IgD-negative memory B cell (primary cell): ENCODE data around the gene DCDC2C. TPM values are rescaled to one million over a fixed set of nuclear protein-coding genes. Genes with fewer than 3 reads are reported as not detected.

Source experiments
- H3K27ac Mint-ChIP-seq, 3 donors: one replicate each; pipeline ENCODE4 v1.8.0; 2020 to 2022; ENCODE audit warnings: mild to moderate bottlenecking in 3 of 3, mixed read lengths in 3 of 3, moderate library complexity in 1 of 3
- H3K27me3 Mint-ChIP-seq: one replicate; pipeline ENCODE4 v1.8.0; 2021; ENCODE audit warnings: mixed read lengths
- H3K36me3 Mint-ChIP-seq: one replicate; pipeline ENCODE4 v1.8.0; 2020; ENCODE audit warnings: mild to moderate bottlenecking, mixed read lengths
- H3K4me1 Mint-ChIP-seq, 3 donors: one replicate each; pipeline ENCODE4 v1.8.0; 2020 to 2022; ENCODE audit warnings: mixed read lengths in 3 of 3, mild to moderate bottlenecking in 1 of 3
- H3K4me3 Mint-ChIP-seq, 4 donors: one replicate each; pipeline ENCODE4 v1.8.0; 2020 to 2022; ENCODE audit warnings: mild to moderate bottlenecking in 4 of 4, mixed read lengths in 4 of 4, moderate library complexity in 3 of 4
- H3K9me3 Mint-ChIP-seq, 3 donors: one replicate each; pipeline ENCODE4 v1.8.0; 2020 to 2021; ENCODE audit warnings: mixed read lengths in 3 of 3, mild to moderate bottlenecking in 1 of 3
- polyA plus RNA-seq: library from polyadenylated mRNA; unstranded; fragments of 300-500 nt; fragmentation: Illumina TruSeq; gene quantifications from one replicate; pipeline ENCODE4 v1.2.3, GENCODE V29; 2021

DCDC2C gene
- polyA plus RNA-seq, 1 donor from 2014 or later = not detected

DNA sequence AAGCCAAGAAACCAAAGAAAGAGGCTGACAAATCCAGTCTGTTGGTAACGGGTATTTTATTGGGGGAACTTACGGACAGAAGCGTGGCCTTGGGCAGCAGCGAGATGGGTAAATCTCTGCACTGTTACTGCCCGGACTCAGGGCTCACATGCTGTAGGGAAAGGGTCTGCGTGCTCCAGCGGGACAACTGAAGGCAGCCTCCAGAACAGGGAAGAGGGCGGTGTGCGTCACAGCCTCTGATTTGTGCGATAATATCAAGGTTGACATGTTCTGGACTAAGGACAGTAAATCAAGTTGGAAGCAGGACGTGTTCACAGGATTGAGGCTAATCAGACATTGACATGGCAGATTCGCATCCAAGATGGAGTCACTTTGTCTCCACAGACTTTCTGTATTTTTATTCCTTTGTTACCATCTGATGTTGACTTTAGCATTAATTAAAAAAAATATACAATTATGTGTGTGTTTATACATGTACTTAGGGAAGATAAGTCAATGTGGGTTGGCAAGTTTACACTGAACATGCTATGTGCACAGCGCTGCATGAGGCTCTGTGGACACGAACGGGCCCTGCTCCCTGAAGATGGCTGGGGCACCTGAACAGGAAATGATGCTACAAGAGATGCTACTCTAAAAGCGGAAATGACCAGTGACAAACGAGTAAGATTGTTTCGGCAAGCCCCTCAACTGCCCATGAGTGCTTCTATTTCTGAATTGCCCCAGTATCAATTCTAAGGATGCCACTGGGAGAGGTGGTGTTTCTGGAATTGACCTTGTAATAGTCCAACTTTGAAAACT, 22.6 kb upstream of the DCDC2C start:
- Mint-ChIP-seq H3K27me3 (peaks cover 2% of the 10 kb centered on the region), H3K4me1 (peaks cover 0 to 4% (median 0%) of the 10 kb centered on the region in 3 donors), H3K27ac (no peak overlapping the region), H3K4me3 (no peak overlapping the region), H3K9me3 (peaks cover 0 to 2% (median under 1%) of the 10 kb centered on the region in 3 donors), H3K36me3 (no peaks in the 10 kb centered on the region)

- Mint-ChIP-seq H3K27me3 (peaks cover 2% of the 10 kb centered on the region), H3K4me3 (no peak overlapping the region), H3K4me1 (peaks cover 0 to 4% (median 0%) of the 10 kb centered on the region in 3 donors), H3K9me3 (peaks cover 0 to 3% (median 2%) of the 10 kb centered on the region in 3 donors), H3K27ac (no peak overlapping the region), H3K36me3 (no peaks in the 10 kb centered on the region)
These were observed 21.8 kb upstream of the DCDC2C start for GRCh38 chr2:3681625-3682024.

GRCh38 chr2:3682811-3683210, 20.6 kb upstream of the DCDC2C start:
- Mint-ChIP-seq H3K4me3 (no peak overlapping the region), H3K36me3 (no peaks in the 10 kb centered on the region), H3K27me3 (peaks cover 2% of the 10 kb centered on the region), H3K9me3 (peaks cover 0 to 3% (median 2%) of the 10 kb centered on the region in 3 donors), H3K27ac (no peak overlapping the region), H3K4me1 (peaks cover 0 to 4% (median 0%) of the 10 kb centered on the region in 3 donors)

DNA sequence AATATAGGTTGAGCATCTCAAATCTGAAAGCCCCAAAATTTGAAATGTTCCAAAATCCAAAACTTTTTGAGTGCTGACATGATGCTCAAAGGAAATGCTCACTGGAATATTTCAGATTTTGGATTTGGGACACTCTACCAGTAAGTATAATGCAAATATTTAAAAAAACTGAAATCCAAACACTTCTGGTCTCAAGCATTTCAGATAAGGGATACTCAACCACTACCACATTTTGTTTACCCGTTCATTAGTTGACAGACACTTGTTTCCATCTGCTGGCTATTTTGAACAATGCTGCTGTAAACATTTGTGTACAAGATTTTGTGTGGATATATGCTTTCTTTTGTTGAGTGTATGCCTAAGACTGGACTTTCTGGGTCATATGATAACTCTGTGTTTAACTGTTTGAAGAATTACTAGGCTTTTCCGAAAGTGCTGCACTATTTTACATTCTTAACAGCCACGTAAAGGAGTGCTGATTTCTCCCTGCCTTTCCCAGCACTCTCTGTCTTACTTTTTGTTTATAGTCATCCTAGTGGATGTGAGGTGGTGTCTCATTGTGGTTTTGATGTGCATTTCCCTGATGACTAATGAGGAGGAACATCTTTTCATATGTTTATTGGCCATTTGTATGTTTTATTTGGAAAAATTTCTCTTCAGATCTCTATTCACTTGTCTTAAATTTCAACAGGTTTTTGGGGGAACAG, 19.5 kb upstream of the DCDC2C start:
- Mint-ChIP-seq H3K4me3 (no peak overlapping the region), H3K4me1 (peaks cover 0 to 4% (median 0%) of the 10 kb centered on the region in 3 donors), H3K27me3 (peaks cover 4% of the 10 kb centered on the region), H3K9me3 (peaks cover 2 to 3% (median 2%) of the 10 kb centered on the region in 3 donors), H3K27ac (no peak overlapping the region), H3K36me3 (no peaks in the 10 kb centered on the region)

DNA sequence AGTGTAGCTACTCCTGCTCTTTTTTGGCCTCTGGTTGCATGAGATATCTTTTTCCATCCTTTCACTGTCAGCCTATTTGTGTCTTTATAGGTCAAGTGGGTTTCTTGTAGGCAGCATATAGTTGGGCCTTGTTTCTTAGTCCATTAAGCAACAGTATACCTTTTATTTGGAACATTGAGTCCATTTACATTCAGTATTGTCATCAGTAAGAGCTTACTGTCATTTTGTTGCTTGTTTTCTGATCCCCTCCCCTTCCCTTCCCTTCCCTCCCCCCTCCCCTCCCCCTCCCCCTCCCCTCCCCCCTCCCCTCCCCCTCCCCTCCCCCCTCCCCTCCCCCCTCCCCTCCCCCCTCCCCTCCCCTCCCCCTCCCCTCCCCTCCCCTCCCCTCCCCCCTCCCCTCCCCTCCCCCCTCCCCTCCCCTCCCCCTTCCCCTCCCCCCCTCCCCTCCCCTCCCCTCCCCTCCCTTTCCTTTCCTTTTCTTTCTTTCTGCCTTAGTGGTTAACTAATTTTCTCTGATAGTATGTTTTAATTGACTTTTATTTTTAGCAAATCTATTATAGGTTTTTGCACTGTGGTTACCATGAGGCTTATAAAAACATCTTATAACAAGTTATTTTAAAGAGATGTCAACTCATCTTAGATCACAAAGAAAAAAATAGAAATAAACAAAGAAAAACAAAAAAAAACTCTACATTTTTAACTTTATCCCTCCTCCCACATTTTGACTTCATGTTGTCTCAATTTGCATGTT, 13.2 kb upstream of the DCDC2C start:
- Mint-ChIP-seq H3K27ac (no peak overlapping the region), H3K9me3 (peaks cover 4 to 13% (median 9%) of the 10 kb centered on the region in 3 donors), H3K4me1 (no peaks in the 10 kb centered on the region), H3K4me3 (no peak overlapping the region), H3K27me3 (peaks cover 10% of the 10 kb centered on the region), H3K36me3 (no peaks in the 10 kb centered on the region)

DNA sequence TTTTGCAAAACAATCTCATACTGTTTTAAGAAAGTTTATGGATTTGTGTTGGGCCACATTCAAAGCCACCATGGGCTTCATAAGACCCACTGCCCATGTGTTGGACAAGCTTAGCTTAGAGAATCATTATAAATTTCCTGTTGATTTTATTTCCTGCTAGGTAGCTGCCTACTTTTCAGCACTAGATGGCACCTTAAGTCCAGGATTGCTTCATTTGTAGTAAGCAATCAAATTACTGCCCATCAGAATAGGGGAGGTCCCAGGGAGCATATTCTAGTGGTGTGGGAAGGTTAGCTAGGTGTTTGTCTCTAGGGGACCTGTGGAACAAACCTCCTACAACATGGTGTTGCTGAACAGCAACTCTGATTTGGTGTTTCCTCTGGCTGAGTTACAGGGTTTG, 11.0 kb upstream of the DCDC2C start:
- H3K4me1 Mint-ChIP-seq = no peaks in the 10 kb centered on the region
- H3K36me3 Mint-ChIP-seq = no peaks in the 10 kb centered on the region
- H3K27me3 Mint-ChIP-seq = peaks cover 9% of the 10 kb centered on the region
- no peak overlapping the region for H3K27ac Mint-ChIP-seq
- peaks cover 4 to 10% (median 9%) of the 10 kb centered on the region in 3 donors for H3K9me3 Mint-ChIP-seq
- H3K4me3 Mint-ChIP-seq = no peak overlapping the region

DNA sequence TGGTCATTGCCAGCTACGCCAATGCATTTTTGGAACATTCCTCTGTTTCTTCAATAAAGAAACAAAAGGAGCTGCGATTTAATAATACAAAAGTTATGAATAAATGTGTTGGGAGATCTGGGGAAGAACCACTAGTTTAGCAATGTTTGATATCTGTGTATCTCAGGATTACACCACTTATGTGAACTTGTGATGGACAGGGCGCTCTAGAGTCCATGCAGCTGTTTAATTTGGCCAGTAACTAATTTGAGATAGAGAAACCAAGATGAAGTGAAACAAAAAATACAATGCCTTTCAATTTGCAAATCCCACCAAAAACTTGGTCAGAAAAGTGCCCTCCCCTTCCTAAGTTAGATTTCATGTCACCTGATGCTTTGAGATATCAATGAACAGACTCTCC, 6.8 kb upstream of the DCDC2C start:
- Mint-ChIP-seq H3K27ac (no peak overlapping the region), H3K4me1 (no peaks in the 10 kb centered on the region), H3K36me3 (no peaks in the 10 kb centered on the region), H3K9me3 (peaks cover 2 to 4% (median 4%) of the 10 kb centered on the region in 3 donors), H3K4me3 (no peak overlapping the region), H3K27me3 (peaks cover 11% of the 10 kb centered on the region)

DNA sequence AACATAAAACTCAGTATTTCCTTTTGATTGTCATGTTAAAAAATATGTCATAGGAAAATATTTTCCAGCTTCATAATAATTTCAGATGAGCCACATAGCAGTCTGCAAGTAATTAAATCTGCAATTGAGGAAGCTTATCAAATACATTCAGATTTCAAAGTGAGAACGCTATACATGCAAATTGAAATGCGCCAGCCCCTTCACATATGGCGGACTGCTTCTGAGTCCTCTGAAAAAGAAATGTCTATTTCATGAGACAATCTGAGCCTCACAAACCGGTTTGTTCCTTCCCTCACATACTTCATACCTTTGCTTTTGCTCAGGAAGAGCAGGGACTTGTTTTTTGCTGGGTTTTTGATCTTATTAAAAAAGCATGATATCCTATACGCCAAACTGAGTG, 2.3 kb upstream of the DCDC2C start:
- H3K27ac Mint-ChIP-seq = no peak overlapping the region
- H3K36me3 Mint-ChIP-seq = peaks cover 1% of the 10 kb centered on the region
- no peak overlapping the region for H3K4me3 Mint-ChIP-seq
- H3K27me3 Mint-ChIP-seq = peaks cover 22% of the 10 kb centered on the region
- peaks cover 0 to 4% (median 2%) of the 10 kb centered on the region in 3 donors for H3K9me3 Mint-ChIP-seq
- H3K4me1 Mint-ChIP-seq = peaks cover 0 to 3% (median 0%) of the 10 kb centered on the region in 3 donors

GRCh38 chr2:3703757-3704355, 481 bp downstream of the DCDC2C start:
- H3K4me3 Mint-ChIP-seq = no peak overlapping the region
- H3K36me3 Mint-ChIP-seq = peaks cover 1% of the 10 kb centered on the region
- H3K9me3 Mint-ChIP-seq = peaks cover 0 to 4% (median 2%) of the 10 kb centered on the region in 3 donors
- no peak overlapping the region for H3K27ac Mint-ChIP-seq
- peaks cover 0 to 3% (median 0%) of the 10 kb centered on the region in 3 donors for H3K4me1 Mint-ChIP-seq
- peaks cover 22% of the 10 kb centered on the region for H3K27me3 Mint-ChIP-seq

GRCh38 chr2:3704692-3705091, 1.3 kb downstream of the DCDC2C start:
- H3K36me3 Mint-ChIP-seq = peaks cover 1% of the 10 kb centered on the region
- no peaks in the 10 kb centered on the region for H3K9me3 Mint-ChIP-seq
- peaks cover 0 to 3% (median 0%) of the 10 kb centered on the region in 3 donors for H3K4me1 Mint-ChIP-seq
- no peak overlapping the region for H3K4me3 Mint-ChIP-seq
- H3K27ac Mint-ChIP-seq = no peak overlapping the region
- H3K27me3 Mint-ChIP-seq = peaks cover 16% of the 10 kb centered on the region

- no peaks in the 10 kb centered on the region for H3K9me3 Mint-ChIP-seq
- no peak overlapping the region for H3K27ac Mint-ChIP-seq
- H3K27me3 Mint-ChIP-seq = peaks cover 16% of the 10 kb centered on the region
- H3K4me3 Mint-ChIP-seq = no peak overlapping the region
- peaks cover 0 to 3% (median 0%) of the 10 kb centered on the region in 3 donors for H3K4me1 Mint-ChIP-seq
- H3K36me3 Mint-ChIP-seq = peaks cover 1% of the 10 kb centered on the region
These were observed 2.4 kb downstream of the DCDC2C start for GRCh38 chr2:3705782-3706181.

DNA sequence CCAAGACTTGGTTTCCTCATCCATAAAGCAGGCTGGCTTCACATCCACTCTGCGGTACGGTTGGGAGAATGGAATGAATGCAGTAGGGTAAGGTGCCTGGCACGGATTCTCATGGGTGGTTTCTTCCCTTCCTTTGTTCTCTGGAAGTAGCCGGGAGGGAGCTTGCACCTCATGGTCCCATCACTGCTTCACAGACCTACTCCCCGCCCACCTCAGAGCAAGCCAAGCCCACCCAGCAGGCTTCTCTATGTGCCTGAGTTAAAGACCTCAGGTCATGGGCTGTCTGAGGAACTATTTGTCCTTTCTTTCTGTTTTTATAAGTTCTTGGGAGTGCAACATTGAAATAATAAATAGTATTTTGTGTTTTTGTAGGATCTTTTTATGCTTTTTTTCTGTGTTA, 3.5 kb downstream of the DCDC2C start:
- Mint-ChIP-seq H3K36me3 (no peaks in the 10 kb centered on the region), H3K4me3 (no peak overlapping the region), H3K27ac (no peak overlapping the region), H3K27me3 (peaks cover 17% of the 10 kb centered on the region), H3K9me3 (peaks cover 0 to 3% (median 0%) of the 10 kb centered on the region in 3 donors), H3K4me1 (peaks cover 0 to 3% (median 0%) of the 10 kb centered on the region in 3 donors)

DNA sequence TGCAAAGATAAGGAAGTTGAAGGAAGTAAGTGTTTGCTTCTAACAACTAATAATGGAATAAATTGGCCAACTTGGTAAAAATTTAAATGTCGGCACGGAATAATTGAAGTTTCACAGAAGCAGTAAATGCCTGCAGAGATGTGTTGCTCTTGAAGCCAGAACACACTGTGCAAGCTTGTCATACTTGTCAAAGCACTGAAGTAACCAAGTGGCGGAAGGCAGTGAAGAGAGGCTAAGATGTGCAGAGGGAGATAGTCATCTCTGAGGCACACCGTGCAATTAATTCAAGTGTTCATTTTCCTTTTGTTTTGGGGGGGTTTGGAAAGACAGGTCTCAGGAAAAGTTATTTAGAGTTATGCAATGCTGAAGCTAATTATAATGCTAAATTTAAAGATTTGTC, 5.2 kb downstream of the DCDC2C start:
- Mint-ChIP-seq H3K4me1 (peaks cover 0 to 3% (median 0%) of the 10 kb centered on the region in 3 donors), H3K27ac (no peak overlapping the region), H3K9me3 (peaks cover 0 to 3% (median 0%) of the 10 kb centered on the region in 3 donors), H3K36me3 (no peaks in the 10 kb centered on the region), H3K4me3 (no peak overlapping the region), H3K27me3 (peaks cover 10% of the 10 kb centered on the region)

DNA sequence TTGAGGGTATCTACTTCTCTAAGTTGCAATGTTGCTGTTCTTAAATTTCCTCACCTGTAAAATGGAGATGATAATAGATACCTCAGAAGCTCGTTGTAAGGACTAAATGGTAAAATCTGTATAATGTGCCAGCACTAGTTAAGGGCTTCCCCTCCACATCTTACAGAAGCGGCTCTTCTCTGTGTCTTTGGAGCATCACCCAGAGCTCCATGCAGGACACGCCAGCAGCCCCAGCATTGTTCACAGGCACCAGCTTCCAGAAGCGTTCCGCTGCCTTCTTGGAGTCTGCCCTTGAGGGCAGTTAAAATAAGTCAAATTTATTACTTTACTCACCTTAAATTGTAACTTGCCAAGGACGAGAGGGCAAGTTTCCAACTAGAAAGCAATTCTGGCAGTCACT, 5.8 kb downstream of the DCDC2C start:
- Mint-ChIP-seq H3K4me3 (no peak overlapping the region), H3K36me3 (no peaks in the 10 kb centered on the region), H3K27me3 (peaks cover 10% of the 10 kb centered on the region), H3K9me3 (peaks cover 0 to 3% (median 0%) of the 10 kb centered on the region in 3 donors), H3K4me1 (peaks cover 0 to 3% (median 0%) of the 10 kb centered on the region in 3 donors), H3K27ac (no peak overlapping the region)
